Measurements from ENCODE around the gene PM20D1.
A peak's percentile ranks its signal among the peaks of the same experiment; 100 is the strongest.

The PM20D1 gene

DNA sequence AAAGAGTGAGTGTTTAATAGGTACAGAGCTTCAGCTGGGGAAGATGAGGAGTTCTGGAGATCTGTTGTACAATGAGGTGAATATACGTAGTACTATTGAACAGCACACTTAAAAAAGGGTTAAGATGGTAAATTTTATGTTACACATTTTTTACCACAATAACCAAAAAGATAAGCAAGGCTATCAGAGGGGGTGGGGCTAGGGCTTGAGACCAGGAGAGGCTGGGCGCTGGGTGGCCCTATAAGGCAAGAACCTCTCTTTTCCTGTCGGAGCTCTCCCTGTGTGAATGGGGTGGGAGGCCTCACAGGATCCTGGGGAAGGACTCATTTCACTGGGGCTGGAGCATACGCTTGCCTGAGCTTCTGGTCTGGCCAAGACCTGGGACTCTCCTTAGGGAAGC is 45.9 kb downstream of the PM20D1 start:
- no peak for DNase-seq

DNA sequence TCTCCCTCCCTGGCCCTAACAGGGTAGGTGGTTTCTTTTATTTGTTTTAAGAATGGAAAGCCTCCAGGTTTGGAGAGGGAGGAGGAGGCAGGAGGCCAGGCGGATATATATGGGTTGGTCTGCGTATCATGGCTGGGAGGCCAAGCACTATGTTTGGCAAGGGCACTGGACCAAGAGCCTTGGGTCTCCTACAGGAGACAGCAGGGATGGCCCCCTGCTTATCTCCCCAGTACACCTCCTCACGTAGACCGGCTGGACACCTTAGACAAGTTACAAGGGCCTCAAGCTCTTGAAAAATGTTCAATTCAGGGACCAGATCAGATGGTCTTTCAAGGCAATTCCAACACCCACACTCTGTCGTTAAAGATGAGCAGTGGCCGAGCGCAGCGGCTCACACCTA is 47.9 kb downstream of the PM20D1 start:
- no peak for DNase-seq

DNA sequence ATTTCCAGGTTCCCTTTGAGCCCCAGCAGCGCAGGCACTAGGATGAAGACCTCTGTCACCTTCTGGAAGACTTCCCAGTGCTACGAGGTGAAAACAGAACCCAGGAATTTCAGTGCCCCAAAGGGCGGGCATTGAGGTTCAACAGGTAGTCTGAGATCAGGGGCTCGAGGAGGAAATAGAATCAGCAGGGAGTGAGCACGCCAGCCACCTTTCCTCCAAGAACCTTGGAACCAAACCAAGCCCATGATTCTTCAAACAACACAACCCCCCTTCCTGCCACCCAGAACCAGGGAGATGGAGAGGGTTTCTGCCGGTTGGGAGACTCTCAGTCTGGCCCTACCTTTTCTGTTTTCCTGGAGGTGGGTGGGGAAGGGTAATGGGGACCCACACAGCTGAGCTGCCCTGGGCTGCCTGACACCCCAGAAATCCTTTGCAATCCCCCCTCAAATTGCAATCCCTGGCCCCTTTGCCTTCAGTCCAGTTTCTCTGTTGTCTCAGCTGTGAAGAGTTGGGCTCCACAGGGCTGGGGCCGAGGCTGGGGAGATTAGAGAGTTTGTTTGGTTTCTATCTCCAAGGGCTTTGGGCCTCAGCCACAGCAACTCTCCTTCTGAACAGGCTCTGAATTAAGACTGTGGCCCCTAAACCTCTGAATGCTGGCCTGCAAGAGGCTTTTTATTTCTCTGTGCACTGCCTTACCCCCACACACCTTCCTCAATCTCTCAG is 48.8 kb downstream of the PM20D1 start:
- no peak for DNase-seq

DNA sequence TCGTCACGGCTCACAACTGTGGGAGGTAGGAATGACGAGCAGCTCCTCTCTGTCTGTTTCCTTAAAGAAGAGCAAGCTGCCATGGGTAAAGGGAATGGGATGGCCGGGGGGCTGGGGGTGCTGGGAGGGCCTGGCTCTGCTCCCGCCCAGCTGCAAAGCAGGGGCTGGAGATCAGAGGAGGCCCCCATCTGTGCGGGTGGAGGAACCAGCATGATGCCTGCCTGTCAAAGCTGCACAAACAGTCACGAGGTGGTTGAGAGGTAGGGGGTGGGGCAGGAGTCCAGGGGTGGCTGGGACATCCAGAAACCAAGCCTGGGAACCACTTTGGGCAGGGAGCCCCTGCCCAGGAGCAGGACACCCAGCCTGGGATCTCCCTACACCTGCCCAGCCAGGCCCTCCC is 49.5 kb downstream of the PM20D1 start:
- no peak for DNase-seq

DNA sequence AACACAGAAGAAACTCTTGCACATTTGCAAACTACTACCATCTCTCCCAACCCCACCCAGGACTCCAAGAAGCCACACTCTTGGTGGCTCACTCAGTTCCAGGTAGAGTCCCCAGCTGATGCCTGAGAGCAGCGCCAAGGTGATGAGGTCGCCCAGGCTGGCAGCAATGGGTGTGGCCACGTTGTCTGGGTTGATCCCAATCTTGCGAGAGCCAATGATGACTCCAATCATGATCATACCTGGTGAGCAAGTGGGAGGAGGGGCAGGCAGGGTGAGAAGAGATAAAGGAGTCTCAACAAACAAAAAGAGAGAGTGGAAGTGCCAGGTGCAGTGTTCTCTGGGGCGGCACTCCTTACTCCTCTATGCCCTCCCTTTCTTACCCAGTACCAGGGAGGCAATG is 51.4 kb downstream of the PM20D1 start:
- DNase-seq = no peak

DNA sequence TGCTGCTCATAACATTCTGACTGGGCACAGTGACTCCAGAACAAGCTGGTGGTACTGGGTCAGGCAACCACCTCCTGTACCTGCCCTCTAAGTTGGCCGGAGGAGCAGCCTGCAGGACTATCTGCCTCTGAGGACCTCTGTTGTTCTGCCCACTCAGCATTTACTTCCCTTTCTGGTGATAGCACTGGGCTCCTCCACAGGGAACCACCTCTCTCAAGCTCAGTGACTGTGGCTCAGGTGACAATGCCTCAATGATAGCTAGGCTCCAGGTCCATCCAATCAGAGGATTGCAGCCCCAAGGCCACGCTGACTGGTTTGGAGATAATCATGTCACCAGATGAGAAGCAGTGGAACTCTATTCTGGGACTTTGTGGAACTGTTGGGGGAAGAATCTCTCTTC is 52.8 kb downstream of the PM20D1 start:
- DNase-seq = no peak

DNA sequence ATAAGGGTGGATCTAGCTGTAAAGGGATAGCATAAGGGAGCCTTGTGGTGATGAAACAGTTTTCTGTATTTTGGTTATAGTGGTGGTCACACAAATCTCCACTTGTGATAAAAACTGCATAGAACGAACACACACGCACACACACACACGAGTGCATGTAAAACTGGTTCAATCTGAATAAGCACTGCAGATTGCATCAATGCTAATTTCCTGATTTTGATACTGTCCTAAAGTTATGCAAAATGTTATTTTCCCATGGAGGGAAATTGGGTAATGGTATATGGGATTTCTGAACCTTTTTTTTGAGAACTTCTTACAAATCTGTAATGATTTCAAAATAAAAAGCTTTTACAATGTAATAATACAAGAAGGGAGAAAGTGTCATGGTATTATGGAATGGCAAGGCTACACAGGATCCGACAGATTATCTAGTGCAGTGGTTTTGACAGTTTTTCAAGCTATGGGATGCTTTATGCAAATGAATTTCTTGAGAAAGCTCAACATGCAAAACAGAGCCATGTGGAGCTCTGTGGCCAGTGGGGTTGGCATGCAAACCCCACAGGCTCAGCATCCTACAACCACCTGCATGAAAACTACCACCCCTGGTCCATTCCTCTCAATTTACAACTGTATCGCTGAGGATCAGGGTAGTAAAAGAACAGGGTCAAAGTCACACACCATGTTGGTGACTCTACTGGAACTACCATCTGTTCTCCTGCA is 55.8 kb downstream of the PM20D1 start:
- DNase-seq = no peak

DNA sequence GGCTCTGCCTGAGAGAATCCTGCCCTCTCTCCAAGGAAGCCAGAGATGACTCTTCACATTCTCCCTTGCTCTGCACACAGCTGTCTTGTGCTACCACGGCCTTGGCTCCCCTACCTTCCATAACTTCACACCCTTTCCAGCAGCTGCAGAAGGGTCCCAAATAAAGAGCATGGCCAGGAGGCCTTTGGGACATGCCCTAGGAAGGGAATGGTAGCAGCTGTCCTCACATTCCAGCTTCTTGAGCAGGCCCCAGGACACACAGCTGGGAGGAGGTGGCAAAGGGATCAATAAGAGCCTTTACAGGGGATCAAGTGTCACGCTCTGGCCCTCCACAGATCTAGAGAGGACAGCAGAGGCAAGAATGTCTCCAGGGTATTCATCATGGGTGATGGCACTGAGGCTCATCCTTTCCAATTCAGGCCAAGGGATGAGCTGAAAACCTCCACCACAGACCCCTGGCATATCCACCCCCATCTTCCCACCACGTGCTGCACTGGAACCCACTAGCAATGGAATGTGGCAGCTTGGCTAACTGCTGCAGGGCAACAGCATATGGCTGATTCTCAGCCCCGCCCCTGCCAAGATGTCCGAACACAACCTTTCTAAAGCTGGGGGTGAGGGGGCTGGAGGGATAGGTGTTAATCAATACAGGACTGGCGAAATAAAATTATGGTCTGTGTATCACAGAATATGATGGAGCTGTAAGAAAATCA is 56.8 kb downstream of the PM20D1 start:
- DNase-seq = no peak

DNA sequence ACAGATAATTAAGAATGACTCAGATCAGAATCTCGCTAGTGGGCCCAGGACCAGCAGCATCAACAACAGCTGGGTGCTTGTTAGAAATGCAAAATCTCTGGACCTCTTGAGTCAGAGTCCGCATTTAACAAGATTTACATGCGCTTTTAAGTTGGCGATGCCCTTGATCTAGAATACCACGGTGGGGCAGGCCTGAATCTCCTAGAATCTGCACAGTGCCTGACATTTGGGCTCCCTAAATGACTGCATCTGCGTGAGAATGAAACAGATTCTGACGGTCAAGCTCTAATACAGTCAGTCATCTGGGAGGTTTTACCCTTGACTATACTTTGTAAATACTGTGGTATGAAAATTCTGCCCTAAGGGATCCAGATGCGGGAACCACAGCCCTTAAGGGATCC is 57.5 kb downstream of the PM20D1 start:
- DNase-seq = no peak

DNA sequence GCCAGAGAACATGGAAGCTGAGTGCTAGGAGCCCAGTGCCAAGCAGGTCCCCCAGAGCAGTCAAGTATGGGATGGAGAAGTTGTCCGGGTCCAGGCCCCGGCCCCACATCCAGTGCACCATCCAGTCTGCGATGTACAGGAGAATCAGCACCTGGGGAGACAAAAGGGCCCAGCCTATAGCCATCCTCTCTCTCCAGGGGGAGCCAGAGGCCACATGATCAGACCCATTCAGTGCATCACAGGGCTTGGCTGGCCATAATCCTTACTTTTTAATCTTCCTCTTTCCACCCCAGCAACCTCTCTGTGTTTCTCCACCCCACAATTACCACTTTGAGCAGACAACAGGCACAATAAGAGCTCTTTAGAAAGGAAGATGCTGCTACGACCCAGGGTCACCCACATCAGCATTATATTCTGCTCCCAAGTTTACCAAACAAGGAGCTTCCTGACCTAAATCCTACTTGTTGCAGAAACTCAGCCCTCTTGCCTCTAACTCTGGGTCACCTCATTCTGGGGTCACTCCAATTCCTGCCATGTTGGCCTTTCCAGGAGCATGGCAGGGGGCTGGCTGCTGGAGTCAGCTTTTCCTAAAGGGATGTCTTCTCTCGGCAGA is 58.3 kb downstream of the PM20D1 start:
- peak; percentile 52 for DNase-seq

DNA sequence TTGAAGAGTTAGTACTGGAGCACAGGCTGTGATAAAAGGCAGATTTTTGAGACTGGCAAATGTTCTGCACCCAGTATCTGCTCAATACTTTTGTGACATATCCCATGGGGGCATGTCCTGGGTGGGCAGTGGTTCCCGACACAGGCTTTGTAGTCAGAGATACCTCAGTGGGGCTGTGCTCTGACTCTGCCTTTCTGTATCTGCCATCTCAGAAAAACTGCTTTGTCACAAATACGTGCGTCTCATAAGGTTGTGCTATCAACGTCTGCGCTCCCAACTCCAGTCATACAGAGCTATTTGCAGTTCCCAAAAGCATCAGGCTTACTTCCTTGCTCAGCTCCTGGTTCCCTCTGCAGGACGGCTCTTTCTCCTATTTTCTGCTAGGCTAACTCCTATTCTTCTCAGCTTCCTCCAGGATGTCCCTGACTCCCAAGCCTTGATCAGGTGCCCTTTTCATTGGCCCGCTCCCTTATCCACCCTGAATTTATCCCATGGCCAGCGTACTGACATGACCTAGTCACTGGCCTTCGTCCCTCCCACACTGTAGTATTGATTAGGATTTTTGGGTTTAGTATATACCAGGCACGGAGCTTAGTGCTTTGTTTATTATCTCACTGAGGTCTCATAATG is 62.5 kb downstream of the PM20D1 start:
- no peak for DNase-seq

DNA sequence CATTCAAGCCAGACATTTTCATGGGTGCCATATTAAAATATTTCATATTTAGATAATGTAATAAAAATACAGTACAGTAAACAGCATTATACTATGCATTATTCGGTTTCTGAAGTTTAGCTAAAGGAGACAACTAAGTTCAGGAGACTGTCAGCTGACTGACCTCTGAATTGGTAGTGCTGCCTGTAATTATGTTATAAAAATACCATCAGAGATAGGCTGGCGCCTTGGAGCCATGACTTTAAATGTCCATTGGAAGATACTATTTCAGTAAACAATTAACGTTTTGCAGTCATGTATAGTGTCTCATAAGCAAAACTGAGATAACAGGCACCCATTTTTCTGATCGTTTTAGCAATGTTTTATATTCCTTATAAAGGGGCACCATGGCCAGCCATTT is 63.3 kb downstream of the PM20D1 start:
- DNase-seq = no peak

DNA sequence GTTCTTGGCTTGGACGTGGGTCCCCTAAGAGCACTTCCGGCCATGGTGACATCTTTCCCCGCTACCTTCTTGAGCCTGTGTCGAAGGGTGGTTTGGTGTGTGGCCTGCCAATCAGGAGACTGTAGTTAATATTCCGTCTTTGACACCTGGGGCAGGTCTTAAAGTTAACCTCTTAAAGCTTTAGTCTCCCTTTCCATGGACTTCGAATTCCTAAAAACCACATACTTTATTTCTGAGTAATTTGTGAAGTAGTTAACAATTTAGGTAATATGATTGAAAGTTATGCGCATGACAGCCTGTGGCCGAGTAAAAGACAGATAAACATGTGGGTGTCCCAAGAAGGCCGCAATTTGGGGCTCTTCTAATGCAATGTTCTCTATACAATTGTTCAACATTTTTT is 64.5 kb downstream of the PM20D1 start:
- DNase-seq = no peak

DNA sequence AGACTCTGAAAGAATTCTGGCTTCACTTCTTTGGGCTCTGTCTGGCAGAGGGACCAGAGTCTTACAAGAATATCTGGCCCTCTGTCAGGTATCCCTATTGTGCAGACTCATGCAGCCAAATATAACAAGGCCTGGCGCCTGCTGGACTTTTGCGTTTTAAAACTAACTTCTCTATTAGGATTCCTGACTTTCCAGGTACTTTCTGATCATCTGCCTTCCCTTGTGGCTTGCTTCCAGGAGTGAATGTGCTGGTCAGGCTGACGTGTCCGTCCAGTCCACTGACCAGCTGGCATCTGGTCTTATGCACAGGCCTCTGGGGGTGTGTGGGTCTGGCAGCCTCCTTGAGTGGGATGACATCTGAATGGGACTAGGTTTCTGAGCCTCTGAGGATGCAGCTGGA is 66.0 kb downstream of the PM20D1 start:
- no peak for DNase-seq

DNA sequence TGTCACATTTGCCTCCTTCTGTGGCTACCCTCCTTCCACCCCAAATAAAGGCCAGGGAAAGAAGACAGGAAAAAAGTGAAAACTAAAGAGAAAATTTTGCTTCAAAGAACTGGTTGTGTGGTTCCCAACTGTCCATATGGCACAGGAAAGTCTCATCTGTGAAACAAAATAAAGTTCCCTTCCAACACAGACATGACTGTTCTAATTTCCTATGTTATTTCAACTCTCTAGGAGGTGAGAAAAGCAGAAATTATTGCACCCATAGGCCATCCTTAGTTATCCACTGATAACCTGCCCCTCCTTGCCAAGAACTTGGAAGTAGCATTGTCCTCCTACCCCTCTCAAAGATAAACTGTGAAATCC is 66.5 kb downstream of the PM20D1 start:
- DNase-seq = no peak

DNA sequence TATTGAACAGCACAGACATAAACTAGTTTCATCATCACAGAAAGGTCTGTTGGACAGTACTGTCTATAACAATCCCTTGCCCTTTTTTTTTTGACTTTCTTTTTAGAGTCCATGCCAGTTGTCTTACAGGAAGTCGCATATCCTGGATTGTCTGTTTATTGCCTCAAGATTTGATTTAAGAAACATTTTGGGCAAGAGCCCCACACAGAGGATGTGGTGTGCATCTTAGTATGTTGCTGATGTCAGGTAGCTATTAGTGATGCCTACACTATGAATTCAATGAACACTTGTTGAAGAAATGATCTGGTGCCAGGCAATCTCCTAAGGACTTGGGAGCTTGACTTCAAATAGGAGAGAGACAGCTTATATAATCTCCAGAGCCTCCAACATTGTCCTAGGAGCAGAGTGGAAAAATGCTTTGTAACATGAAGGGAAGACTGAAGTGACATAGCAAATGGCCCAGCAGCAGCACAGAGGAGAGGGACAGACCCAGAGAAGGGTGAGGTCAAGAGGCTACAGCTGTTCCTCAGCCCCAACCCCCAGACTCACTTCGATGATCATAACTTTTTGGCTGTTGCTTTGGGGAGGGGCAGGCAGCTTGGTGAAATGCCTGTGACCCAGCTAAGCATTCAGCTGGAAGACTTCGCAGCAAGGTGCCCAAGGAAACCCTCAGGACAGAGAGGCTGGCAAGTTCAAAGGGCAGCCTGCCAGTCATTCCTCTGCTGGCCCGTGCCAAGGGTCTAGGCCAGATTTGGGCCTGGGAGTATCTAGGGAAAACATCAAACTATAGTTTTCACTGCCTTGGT is 67.1 kb downstream of the PM20D1 start:
- peak; percentile 19 for DNase-seq

DNA sequence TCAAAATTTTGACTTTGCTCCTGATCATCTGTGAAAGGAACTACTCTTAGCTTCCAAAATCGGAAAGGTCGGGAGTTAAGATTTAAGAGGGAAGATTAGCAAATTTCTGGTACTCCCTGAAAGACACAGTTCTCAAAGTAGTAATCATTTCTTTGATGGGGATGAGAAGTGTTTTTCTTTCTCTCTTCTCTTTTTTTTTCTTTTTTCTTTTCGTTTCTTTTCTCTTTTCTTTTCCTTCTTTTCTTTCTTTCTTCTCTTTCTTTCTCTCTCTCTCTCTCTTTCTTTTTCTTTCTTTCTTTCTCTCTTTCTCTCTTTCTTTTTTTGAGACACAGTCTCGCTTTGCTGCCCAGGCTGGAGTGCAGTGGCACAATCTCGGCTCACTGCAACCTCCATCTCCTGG is 69.6 kb downstream of the PM20D1 start:
- no peak for DNase-seq

All from retina (tissue), 1 donor.